HFF-Myc (cell line): Measurements from ENCODE around the gene TSG101.

Experiments
- DNase-seq: peaks from one replicate; pipeline ENCODE4 v3.0.0-alpha.2; 2011; ENCODE audit warnings: low read depth; ENCODE audit errors: extremely low read depth
- H3K4me3 ChIP-seq: replicated peaks from 2 replicates; pipeline ENCODE4 v1.5.1; 2011; ENCODE audit warnings: low read depth, mild to moderate bottlenecking, control low read depth, low read length
- CTCF ChIP-seq: IDR thresholded peaks from 2 replicates; pipeline ENCODE4 v1.5.1; 2012; ENCODE audit warnings: mild to moderate bottlenecking, low read depth, low read length, control low read depth; ENCODE audit errors: missing control alignments

Gene TSG101

DNA sequence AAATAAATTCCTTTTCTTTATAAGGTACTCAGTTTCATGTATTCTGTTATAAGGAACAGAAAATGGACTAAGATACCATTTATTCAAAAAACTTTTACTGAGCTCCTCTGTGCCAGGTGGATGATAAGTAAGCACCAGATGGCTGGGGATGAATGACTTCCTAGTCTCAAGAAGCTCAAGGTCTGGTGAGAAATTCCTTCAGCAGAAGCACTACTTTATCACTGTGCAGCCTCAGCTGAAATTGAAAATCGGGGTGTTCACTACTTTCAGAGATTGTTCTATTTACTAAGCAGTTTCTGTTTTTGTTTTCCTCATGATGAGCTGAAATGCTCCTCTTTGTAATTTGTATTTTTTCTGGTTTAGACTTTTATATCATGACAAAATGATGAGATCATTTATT lies 63.3 kb downstream of the TSG101 start:
- no peak for TF ChIP-seq CTCF
- no peak for DNase-seq
- no peak overlapping the region for H3K4me3 ChIP-seq

GRCh38 chr11:18461909-18462308 lies 64.8 kb downstream of the TSG101 start:
- H3K4me3 ChIP-seq = no peak overlapping the region
- DNase-seq = no peak
- TF ChIP-seq CTCF = no peak

GRCh38 chr11:18459634-18460033 lies 67.1 kb downstream of the TSG101 start:
- no peak overlapping the region for H3K4me3 ChIP-seq
- no peak for DNase-seq

DNA sequence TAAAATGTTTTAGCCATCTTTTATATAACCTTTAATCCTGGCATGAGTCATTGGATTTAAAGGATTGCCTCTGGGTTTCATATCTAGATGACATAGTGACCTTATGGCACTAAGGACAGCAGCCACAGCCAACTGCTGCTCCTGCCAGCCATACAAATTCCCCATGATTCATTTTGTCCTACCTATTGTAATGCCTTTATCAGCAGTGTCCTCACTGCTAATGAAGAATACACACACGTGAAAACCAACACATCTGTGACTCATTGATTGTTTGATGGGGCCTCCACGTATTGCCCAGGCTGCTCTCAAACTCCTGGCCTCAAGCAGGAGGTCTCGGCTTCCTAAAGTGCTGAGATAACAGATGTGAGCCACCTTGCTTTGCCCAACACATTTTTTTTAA lies 69.3 kb downstream of the TSG101 start:
- DNase-seq = no peak
- no peak for TF ChIP-seq CTCF
- H3K4me3 ChIP-seq = no peak overlapping the region

More at GRCh38 chr11:18459634-18460033, 67.1 kb downstream of the TSG101 start:
- no peak for TF ChIP-seq CTCF

DNA sequence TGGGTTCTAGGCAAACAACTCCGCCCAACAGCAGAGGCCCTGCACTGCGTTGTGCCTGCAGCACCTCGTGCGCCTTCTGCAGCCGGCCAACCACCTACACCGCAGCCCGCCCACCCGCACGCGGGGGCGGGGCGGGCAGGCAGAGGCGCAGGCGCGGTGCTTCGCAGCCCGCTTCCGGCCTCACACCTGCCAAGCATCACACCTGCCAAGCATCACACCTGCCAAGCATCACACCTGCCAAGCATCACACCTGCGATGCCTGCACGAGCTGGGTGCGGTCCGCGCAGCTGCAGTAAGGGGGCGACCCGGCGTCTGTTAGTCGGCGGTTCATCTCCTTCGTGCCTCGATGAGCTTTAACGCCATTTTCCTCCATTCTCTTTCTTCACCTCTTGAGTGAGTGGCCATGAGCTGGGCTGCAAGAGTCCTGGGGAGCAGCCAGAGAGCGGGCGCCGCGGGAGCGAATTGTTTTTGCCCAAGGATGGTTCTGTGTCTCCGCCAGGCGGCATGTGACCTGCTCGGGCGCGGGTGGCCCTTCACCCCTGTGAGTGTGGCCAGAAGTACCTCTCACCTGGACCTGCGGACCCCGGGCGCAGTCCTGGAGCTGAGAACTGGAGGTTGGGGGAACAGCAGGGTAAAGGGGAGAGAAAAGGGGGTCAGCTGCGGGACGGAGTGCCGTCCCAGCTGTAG lies 70.9 kb downstream of the TSG101 start, which contains the start of gene LDHAL6A:
TSS of gene LDHAL6A (plus strand) at position 171 of the 687 bp plus-strand sequence. CDS start 825 bp downstream, outside the sequence.
- no peak for DNase-seq
- TF ChIP-seq CTCF = no peak
- no peak within 1 kb of the TSS for H3K4me3 ChIP-seq

DNA sequence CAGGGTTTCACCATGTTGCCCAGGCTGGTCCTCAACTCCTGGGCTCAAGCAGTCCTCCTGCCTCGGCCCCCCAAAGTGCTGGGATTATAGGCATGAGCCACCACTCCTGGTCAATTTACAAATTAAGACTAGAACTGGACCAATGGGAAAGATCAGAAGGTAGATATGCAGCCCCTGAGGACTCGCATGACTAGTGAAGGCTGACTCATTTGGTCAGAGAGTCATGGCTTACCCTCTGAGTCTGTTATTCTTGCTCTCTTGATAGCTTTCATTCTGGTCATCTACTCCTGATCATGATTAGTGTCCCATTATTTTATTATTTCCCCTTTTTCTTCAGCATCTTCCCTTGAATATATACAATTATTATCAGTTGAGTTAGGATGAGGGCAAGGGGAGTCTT lies 73.8 kb downstream of the TSG101 start:
- no peak for DNase-seq
- H3K4me3 ChIP-seq = no peak overlapping the region
- no peak for TF ChIP-seq CTCF

- TF ChIP-seq CTCF = no peak
- no peak overlapping the region for H3K4me3 ChIP-seq
- no peak for DNase-seq
These were observed 77.5 kb downstream of the TSG101 start for GRCh38 chr11:18449251-18449650.
